Left lung (tissue), 14 donors: Measurements from ENCODE around the gene MYL10. TPM values are rescaled to one million over a fixed set of nuclear protein-coding genes. Genes with fewer than 3 reads are reported as not detected.

Source experiments
- ATAC-seq: fragments of 200-7000 bp; cut with Tn5 transposase; one replicate; pipeline ENCODE4 v1.9.1; 2020; ENCODE audit warnings: moderate library complexity
- DNase-seq, 4 donors: peaks; one replicate each; pipeline ENCODE4 v3.0.0-alpha.2; 2013 to 2020
- H3K27ac ChIP-seq, 2 donors: fragments of 200-600 bp; sonication (generic) in 1 of 2; one replicate each; pipeline versions ENCODE4 v1.5.0 to v1.8.0; 2020 to 2021
- H3K27me3 ChIP-seq, 2 donors: fragments of 200-600 bp; sonication (generic) in 1 of 2; one replicate each; pipeline versions ENCODE4 v1.5.0 to v1.8.0; 2020 to 2021
- H3K36me3 ChIP-seq, 2 donors: fragments of 200-600 bp; sonication (generic) in 1 of 2; one replicate each; pipeline versions ENCODE4 v1.5.0 to v1.8.0; 2020 to 2021
- H3K4me1 ChIP-seq, 2 donors: fragments of 200-600 bp; one replicate each; pipeline ENCODE4 v1.8.0; 2021
- H3K4me3 ChIP-seq, 2 donors: fragments of 200-600 bp; sonication (generic) in 1 of 2; one replicate each; pipeline versions ENCODE4 v1.5.0 to v1.8.0; 2020 to 2021; ENCODE audit warnings: mild to moderate bottlenecking in 1 of 2
- H3K9me3 ChIP-seq, 2 donors: fragments of 200-600 bp; sonication (generic) in 1 of 2; one replicate each; pipeline versions ENCODE4 v1.5.0 to v1.8.0; 2020 to 2021
- CTCF ChIP-seq, 2 donors: fragments of 200-600 bp; sonication (generic) in 1 of 2; IDR thresholded peaks; one replicate each; pipeline versions ENCODE4 v1.5.0 to v1.8.0; 2021; ENCODE audit warnings: antibody characterized with exemption in 2 of 2
- intact Hi-C, 2 donors: fragments of 100-400 bp; cut with DNase I; formaldehyde crosslinking; loops; one replicate each; pipeline versions ENCODE4 v1.11.2 to v1.14.2; 2022
- long read RNA-seq, 12 donors: library from polyadenylated mRNA in 2 of 12; unstranded in 2 of 12; transcript quantifications; one replicate each; pipeline ENCODE4 v2.0.0 and lab custom pipeline, GENCODE V29; 2019 to 2026
- polyA plus RNA-seq, 6 donors: library from polyadenylated mRNA; unstranded; fragments of 120-200 nt; gene quantifications; one replicate each; pipeline ENCODE4 v1.2.1, GENCODE V29; 2013; ENCODE audit not compliant: insufficient read length in 6 of 6
- total RNA-seq, 2 donors: library from RNA; stranded (reverse); fragmentation: NEBNext Ultra II Directional; extraction: Animal tissue kit (Norgen Biotek cat#: 25700); gene quantifications; one replicate each; pipeline ENCODE4 v1.2.1, GENCODE V29; 2021
- donor health status: DM: no; HTN: yes; CAD: no.
- donor health status: DM: no; HTN: no; CAD: no.

MYL10 gene
- total RNA-seq (not detected), polyA plus RNA-seq (under 1 TPM in 5 of 6 donors, not detected in 1; 0.17 to 0.43 (median 0.23) TPM)
- long read RNA-seq, donor 1 = 0 reads
- long read RNA-seq, donor 2 = 0 reads
- long read RNA-seq, donor 3 = 0 reads
- long read RNA-seq, donor 4 = 0 reads
- long read RNA-seq, donor 5 = 0 reads
- long read RNA-seq, donor 6 = 0 reads
- long read RNA-seq, donor 7 = 0 reads
- long read RNA-seq, donor 8 = 0 reads
- long read RNA-seq, donor 9 = 0 reads
- long read RNA-seq, donor 10 = 0 reads
- long read RNA-seq, donor 11 = 0 reads
- long read RNA-seq, donor 12 = 0 reads

DNA sequence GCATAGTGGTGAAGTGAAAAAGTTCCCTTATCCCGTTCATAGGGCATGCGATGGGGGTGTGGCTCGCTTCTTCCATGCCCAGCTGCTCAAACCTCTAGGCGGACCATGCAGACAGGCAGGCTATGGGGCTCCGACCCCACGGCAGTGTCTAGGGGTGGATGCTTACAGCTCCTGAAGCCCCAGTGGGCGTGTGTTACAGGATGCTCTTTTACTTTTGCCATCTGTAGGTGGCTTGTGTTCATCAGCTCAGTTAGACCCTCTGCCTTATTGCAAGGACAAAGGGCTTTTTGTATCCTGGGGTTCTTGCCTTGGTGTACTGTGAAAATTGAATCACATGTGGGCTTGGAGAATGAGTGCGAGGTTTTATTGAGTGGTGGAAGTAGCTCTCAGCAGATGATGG is at the start of gene MYL10:
TSS of gene MYL10 (minus strand) at position 126 of the 400 bp plus-strand sequence. CDS start 178 bp downstream, outside the sequence.
- H3K27me3 ChIP-seq = peaks cover 0 to 41% of the 10 kb centered on the region in 2 donors
- TF ChIP-seq CTCF (IDR thresholded peaks at IDR 0.05) = no peak
- no peak within 1 kb of the TSS for H3K27ac ChIP-seq
- no peak for ATAC-seq
- no peaks in the 10 kb centered on the region for H3K4me1 ChIP-seq
- intact Hi-C loops = no loop called here
- no peak within 1 kb of the TSS for H3K4me3 ChIP-seq
- DNase-seq = peak in 1 of 4 donors; percentile 55
- peaks cover 0 to 6% of the 10 kb centered on the region in 2 donors for H3K9me3 ChIP-seq
- H3K36me3 ChIP-seq = no peaks in the 10 kb centered on the region

DNA sequence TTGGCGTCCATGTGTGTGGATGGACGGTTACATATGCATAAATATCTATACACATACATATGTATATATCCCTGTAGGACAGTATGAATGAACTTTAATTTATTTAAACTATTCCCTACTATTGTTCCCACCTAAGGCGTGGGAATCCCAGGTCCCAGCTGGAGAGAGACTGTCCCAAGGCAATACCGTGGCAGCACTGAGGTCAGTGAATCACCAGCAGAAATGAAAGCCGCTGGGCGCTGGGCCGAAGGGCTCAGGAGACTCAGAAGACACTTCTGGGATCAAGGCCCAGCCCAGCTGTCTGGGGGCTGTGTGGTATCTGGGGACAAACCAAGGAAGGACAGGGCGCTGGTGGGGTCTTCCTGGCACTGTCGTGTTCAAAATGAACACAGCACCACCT is 49.6 kb upstream of the MYL10 start:
- H3K9me3 ChIP-seq = no peaks in the 10 kb centered on the region
- H3K4me1 ChIP-seq = no peaks in the 10 kb centered on the region
- intact Hi-C loops = no loop called here
- H3K36me3 ChIP-seq = no peaks in the 10 kb centered on the region
- ATAC-seq (no peak), DNase-seq (no peak)
- TF ChIP-seq CTCF (IDR thresholded peaks at IDR 0.05) = no peak
- no peak overlapping the region for H3K27ac ChIP-seq
- no peaks in the 10 kb centered on the region for H3K27me3 ChIP-seq
- no peak overlapping the region for H3K4me3 ChIP-seq

- TF ChIP-seq CTCF (IDR thresholded peaks at IDR 0.05) = no peak
- intact Hi-C loops = no loop called here
- no peaks in the 10 kb centered on the region for H3K36me3 ChIP-seq
- no peak overlapping the region for H3K27ac ChIP-seq
- peaks cover 0 to 3% of the 10 kb centered on the region in 2 donors for H3K9me3 ChIP-seq
- H3K4me1 ChIP-seq = no peaks in the 10 kb centered on the region
- DNase-seq (no peak), ATAC-seq (no peak)
- no peaks in the 10 kb centered on the region for H3K27me3 ChIP-seq
- no peak overlapping the region for H3K4me3 ChIP-seq
Observed at GRCh38 chr7:101677797-101678479, 48.8 kb upstream of the MYL10 start.

DNA sequence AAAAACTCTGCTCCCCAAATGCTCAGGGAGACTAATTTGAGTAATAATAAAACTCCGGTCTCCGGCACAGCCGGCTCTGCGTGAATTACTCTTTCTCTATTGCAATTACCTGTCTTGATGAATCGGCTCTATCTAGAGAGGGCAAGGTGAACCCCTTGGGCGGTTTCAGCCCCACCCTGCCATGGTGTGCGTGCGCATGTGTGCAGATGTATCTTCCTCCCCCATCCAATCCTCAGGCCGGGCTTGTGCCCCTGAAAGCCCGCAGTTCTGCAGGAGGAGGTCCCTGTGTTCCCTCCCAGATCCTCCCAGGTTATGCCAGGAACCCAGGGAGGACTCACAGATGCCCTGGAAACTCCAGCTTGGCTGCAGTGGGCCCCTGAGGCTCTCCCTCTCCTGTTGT is 48.3 kb upstream of the MYL10 start:
- ATAC-seq (no peak), DNase-seq (no peak)
- Histone ChIP-seq H3K4me3 (no peak overlapping the region), H3K27me3 (no peaks in the 10 kb centered on the region), H3K4me1 (no peaks in the 10 kb centered on the region), H3K36me3 (no peaks in the 10 kb centered on the region), H3K27ac (no peak overlapping the region), H3K9me3 (peaks cover 0 to 3% of the 10 kb centered on the region in 2 donors)
- intact Hi-C loops = no loop called here
- no peak for TF ChIP-seq CTCF (IDR thresholded peaks at IDR 0.05)

- no peak for TF ChIP-seq CTCF (IDR thresholded peaks at IDR 0.05)
- no peak for DNase-seq
- Histone ChIP-seq H3K4me1 (no peaks in the 10 kb centered on the region), H3K27ac (no peak overlapping the region), H3K27me3 (no peaks in the 10 kb centered on the region), H3K9me3 (peaks cover 0 to 3% of the 10 kb centered on the region in 2 donors), H3K36me3 (no peaks in the 10 kb centered on the region), H3K4me3 (no peak overlapping the region)
- intact Hi-C loops = no loop called here
- ATAC-seq = no peak
Observed at GRCh38 chr7:101676956-101677355, 47.9 kb upstream of the MYL10 start.
